ENCODE results near the gene CCDC14. TPM values are rescaled to one million over a fixed set of nuclear protein-coding genes. Genes with fewer than 3 reads are reported as not detected.

CCDC14 gene
- total and polyA plus RNA-seq, 2 of the 4 experiments (the other 2 are of a cell fraction), result 82.1 to 109 TPM

DNA sequence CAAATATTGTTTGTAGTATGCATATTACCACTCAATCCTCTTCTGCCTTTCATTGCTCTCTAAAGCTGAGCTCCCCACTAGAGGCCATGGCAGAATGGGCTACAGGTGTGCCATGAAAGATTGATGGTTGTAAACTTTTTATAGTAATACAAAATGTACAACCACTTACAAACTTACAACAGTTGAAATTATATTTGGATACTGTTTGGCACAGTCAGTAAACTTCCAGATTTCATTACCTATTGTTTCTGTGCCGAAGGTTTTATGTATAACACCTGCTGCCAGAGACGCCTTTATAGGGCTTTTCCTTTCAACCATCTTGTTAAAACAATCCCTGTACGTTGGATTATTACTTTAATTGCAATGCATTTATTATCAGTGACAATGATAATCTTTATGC, 23.9 kb upstream of the CCDC14 start:
- Histone ChIP-seq H3K18ac (ENCODE audit: low read depth, low read length) (no peak overlapping the region), H3K79me1 (ENCODE audit: low read depth in 1 of 2, low read length in 2 of 2) (no peaks in the 10 kb centered on the region), H3K36me3 (ENCODE audit: control insufficient read depth, insufficient read depth, low read length) (no peaks in the 10 kb centered on the region), H2BK5ac (ENCODE audit: low read depth, low read length, poor library complexity, severe bottlenecking) (no peak overlapping the region), H3K9me3 (ENCODE audit: control insufficient read depth, insufficient read depth, low read length) (peaks cover 3% of the 10 kb centered on the region), H3K27me3 (ENCODE audit: control insufficient read depth, insufficient read depth, low read length) (peaks cover 49% of the 10 kb centered on the region), H3K4ac (ENCODE audit: low read depth, low read length) (no peak overlapping the region), H2AK9ac (replicated peaks; ENCODE audit: low read depth, low read length, poor library complexity) (no peak overlapping the region), H3K4me1 (ENCODE audit: control insufficient read depth, insufficient read depth, low read length) (no peaks in the 10 kb centered on the region), H2AFZ (replicated peaks; ENCODE audit: low read length, poor library complexity) (no peak overlapping the region), H3K23ac (ENCODE audit: low read depth, low read length) (no peak overlapping the region), H4K8ac (ENCODE audit: low read depth in 2 of 2, low read length in 2 of 2) (no peak overlapping the region), H3K27ac (ENCODE audit: insufficient read depth, low read length) (no peak overlapping the region), H4K20me1 (ENCODE audit: insufficient read depth, low read length) (no peaks in the 10 kb centered on the region), H2AK5ac (ENCODE audit: low read depth, low read length) (no peak overlapping the region), H2BK15ac (ENCODE audit: low read depth, low read length) (no peak overlapping the region), H4K5ac (ENCODE audit: low read depth, low read length) (no peak overlapping the region), H3K56ac (ENCODE audit: extremely low read depth, insufficient read depth, low read length) (no peak overlapping the region), H3K4me2 (ENCODE audit: low read depth, low read length) (no peak overlapping the region), H4K91ac (ENCODE audit: insufficient read depth, low read depth, low read length) (no peak overlapping the region), H2BK20ac (ENCODE audit: low read depth, low read length) (no peak overlapping the region), H2BK120ac (ENCODE audit: low read depth, low read length) (no peak overlapping the region), H3K14ac (replicated peaks; ENCODE audit: low read depth, low read length) (no peak overlapping the region), H3K9me1 (ENCODE audit: insufficient read depth, low read length) (0 out of 2 replicates have a peak, but pooled peaks cover 5% of the 10 kb centered on the region), H3K4me3 (ENCODE audit: insufficient read depth, low read depth, low read length) (no peak overlapping the region), H3K9ac (ENCODE audit: low read depth, low read length) (no peak overlapping the region)
- ChIA-PET POLR2A (ENCODE audit: unreplicated experiment) (no interaction called here), CTCF (interaction anchor here (0.7 kb wide), 1 partner anchor 39 kb away, joined by 3 read pairs; no protein-coding TSS in a partner anchor)
- WGBS, 2 experiments (ENCODE audit: extremely low coverage in 2 of 2, insufficient read length in 1 of 2), result no CpG with 5 or more reads among the region's 3 CpGs
- dilution Hi-C loops (cut with HindIII; ENCODE audit: low sequenced_read_pairs, unreplicated experiment), result no loop called here
- BruUV-seq (replicated peaks), result no TSS peak
- intact Hi-C loops (cut with micrococcal nuclease), result no loop called here
- ATAC-seq (ENCODE audit: low read depth) (no peak), DNase-seq (no peak)
- in situ Hi-C loops (cut with MboI; ENCODE audit: low sequenced_read_pairs), result no loop called here
- TF ChIP-seq POLR2A (IDR thresholded peaks at IDR 0.05; ENCODE audit: low read depth, low read length) (no peak), RCOR1 (IDR thresholded peaks at IDR 0.05; ENCODE audit: insufficient replicate concordance, low read length) (no peak), CTCF (conservative IDR thresholded peaks at IDR 0.05; ENCODE audit: low read depth, low read length) (no peak), MAZ (IDR thresholded peaks at IDR 0.05; ENCODE audit: borderline replicate concordance, low read depth, low read length) (no peak), MAFK (IDR thresholded peaks at IDR 0.05; ENCODE audit: low read depth, low read length) (no peak)
- TF ChIP-seq, protein P1, sequence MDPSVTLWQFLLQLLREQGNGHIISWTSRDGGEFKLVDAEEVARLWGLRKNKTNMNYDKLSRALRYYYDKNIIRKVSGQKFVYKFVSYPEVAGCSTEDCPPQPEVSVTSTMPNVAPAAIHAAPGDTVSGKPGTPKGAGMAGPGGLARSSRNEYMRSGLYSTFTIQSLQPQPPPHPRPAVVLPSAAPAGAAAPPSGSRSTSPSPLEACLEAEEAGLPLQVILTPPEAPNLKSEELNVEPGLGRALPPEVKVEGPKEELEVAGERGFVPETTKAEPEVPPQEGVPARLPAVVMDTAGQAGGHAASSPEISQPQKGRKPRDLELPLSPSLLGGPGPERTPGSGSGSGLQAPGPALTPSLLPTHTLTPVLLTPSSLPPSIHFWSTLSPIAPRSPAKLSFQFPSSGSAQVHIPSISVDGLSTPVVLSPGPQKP (IDR thresholded peaks at IDR 0.05; ENCODE audit: borderline replicate concordance, low read depth, low read length), result no peak
